Astrocyte (in vitro differentiated cells and primary cell): Measurements from ENCODE around the gene FAM120B. TPM values are rescaled to one million over a fixed set of nuclear protein-coding genes. Genes with fewer than 3 reads are reported as not detected.

Experiments used
- DNase-seq: peaks from one replicate; pipeline ENCODE4 v3.0.0-alpha.2; 2010; ENCODE audit warnings: low read depth
- FAIRE-seq: peaks from 2 replicates; lab custom pipeline; 2011; peaks lifted over from hg19 to GRCh38; lab: Jason Lieb, UNC
- H2AFZ ChIP-seq: 2 replicates; pipeline ENCODE4 v1.6.0; 2012; ENCODE audit warnings: low read depth, low read length, inconsistent platforms
- H3K27ac ChIP-seq: 2 replicates; pipeline ENCODE4 v1.5.1; 2011; ENCODE audit warnings: low read depth, low read length, inconsistent platforms
- H3K27me3 ChIP-seq: 2 replicates; pipeline ENCODE4 v1.6.0; 2011; ENCODE audit warnings: low read length, inconsistent platforms; ENCODE audit not compliant: insufficient read depth
- H3K36me3 ChIP-seq: 2 replicates; pipeline ENCODE4 v1.5.1; 2011; ENCODE audit warnings: low read length, inconsistent platforms; ENCODE audit not compliant: insufficient read depth
- H3K4me1 ChIP-seq: 2 replicates; pipeline ENCODE4 v1.5.1; 2011; ENCODE audit warnings: low read length, inconsistent platforms; ENCODE audit not compliant: insufficient read depth
- H3K4me2 ChIP-seq: 2 replicates; pipeline ENCODE4 v1.6.0; 2012; ENCODE audit warnings: low read length, inconsistent platforms
- H3K4me3 ChIP-seq: 2 replicates; pipeline ENCODE4 v1.5.1; 2011; ENCODE audit warnings: low read depth, mild to moderate bottlenecking, low read length, inconsistent platforms; ENCODE audit not compliant: insufficient read depth
- H3K79me2 ChIP-seq: 2 replicates; pipeline ENCODE4 v1.6.0; 2012; ENCODE audit warnings: mild to moderate bottlenecking, low read length, inconsistent platforms; ENCODE audit not compliant: insufficient read depth
- H3K9ac ChIP-seq: 2 replicates; pipeline ENCODE4 v1.6.0; 2012; ENCODE audit warnings: mild to moderate bottlenecking, low read length, inconsistent platforms
- H3K9me3 ChIP-seq: 2 replicates; pipeline ENCODE4 v1.5.1; 2012; ENCODE audit warnings: low read depth, mild to moderate bottlenecking, low read length, inconsistent platforms; ENCODE audit not compliant: insufficient read depth
- H4K20me1 ChIP-seq: 2 replicates; pipeline ENCODE4 v1.6.0; 2012; ENCODE audit warnings: low read length, inconsistent platforms; ENCODE audit not compliant: insufficient read depth
- H3K27ac Mint-ChIP-seq: one replicate; pipeline ENCODE4 v1.8.0; 2021; ENCODE audit warnings: mild to moderate bottlenecking, mixed read lengths; ENCODE audit not compliant: unreplicated experiment
- H3K27me3 Mint-ChIP-seq: one replicate; pipeline ENCODE4 v1.8.0; 2021; ENCODE audit warnings: low read depth, mixed read lengths; ENCODE audit not compliant: unreplicated experiment
- H3K36me3 Mint-ChIP-seq: one replicate; pipeline ENCODE4 v1.8.0; 2021; ENCODE audit warnings: low read depth, mixed read lengths; ENCODE audit not compliant: unreplicated experiment
- H3K4me1 Mint-ChIP-seq: one replicate; pipeline ENCODE4 v1.8.0; 2021; ENCODE audit warnings: low read depth, mixed read lengths; ENCODE audit not compliant: unreplicated experiment
- H3K4me3 Mint-ChIP-seq: one replicate; pipeline ENCODE4 v1.8.0; 2021; ENCODE audit warnings: mild to moderate bottlenecking, moderate library complexity, mixed read lengths; ENCODE audit not compliant: unreplicated experiment
- H3K9me3 Mint-ChIP-seq: one replicate; pipeline ENCODE4 v1.8.0; 2021; ENCODE audit warnings: mild to moderate bottlenecking, mixed read lengths; ENCODE audit not compliant: unreplicated experiment
- CTCF ChIP-seq: IDR thresholded peaks from 2 replicates; pipeline ENCODE4 v1.5.1; 2011; ENCODE audit warnings: low read depth, mild to moderate bottlenecking, inconsistent platforms, low read length, moderate library complexity; ENCODE audit not compliant: insufficient read depth
- EZH2 ChIP-seq: IDR thresholded peaks from 2 replicates; pipeline ENCODE4 v1.6.1; 2012; ENCODE audit warnings: mild to moderate bottlenecking, low read length, inconsistent platforms; ENCODE audit not compliant: insufficient read depth
- total RNA-seq: library from RNA; stranded (reverse); gene quantifications from 2 replicates; pipeline ENCODE4 v1.2.1, GENCODE V29; 2021

FAM120B gene
- total RNA-seq, 1 donor from 2014 or later, result 29.8 TPM

DNA sequence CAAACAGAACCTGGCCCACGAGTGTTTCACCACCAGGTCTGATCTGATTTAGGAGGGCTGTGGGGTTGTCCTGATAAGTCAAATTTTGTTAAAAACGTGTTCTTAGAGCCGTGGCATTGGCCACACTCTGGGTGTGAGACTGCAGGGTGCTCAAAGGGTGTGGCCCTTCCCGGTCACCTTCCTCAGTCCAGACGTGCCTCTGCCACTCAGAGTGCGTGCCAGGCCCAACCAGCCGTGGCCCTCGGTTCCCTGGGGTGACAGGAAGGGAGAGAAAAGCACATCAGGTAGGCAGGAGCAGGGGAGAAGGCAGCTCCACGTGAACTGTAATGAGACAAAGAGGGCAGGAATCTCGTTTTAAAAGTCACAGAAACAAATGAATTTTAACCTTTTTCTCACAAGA lies 115.4 kb downstream of the FAM120B start:
- DNase-seq, result no peak
- H3K9me3 Mint-ChIP-seq, result peaks cover 4% of the 10 kb centered on the region

DNA sequence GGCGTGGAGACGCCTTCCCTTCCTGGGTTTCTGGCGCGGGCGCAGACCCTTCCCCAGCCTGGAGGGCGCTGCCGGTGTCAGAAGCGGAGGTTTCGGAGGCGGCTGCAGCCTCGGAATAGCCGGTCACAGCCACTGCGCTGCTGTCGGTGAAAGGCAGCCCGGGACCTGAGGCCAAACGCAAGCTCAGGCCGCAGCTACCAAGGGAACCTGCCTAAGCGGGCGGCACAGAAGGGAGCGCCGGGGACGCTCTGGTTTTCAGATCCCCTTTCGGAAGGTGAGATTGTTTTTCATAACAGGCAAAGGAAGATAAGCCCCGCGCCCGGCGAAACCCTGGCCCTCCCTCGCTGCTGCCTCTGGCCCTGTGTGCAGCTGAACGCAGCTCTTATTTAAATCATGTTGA lies 116.5 kb downstream of the FAM120B start:
- H3K4me1 ChIP-seq, result no peaks in the 10 kb centered on the region
- DNase-seq (no peak), FAIRE-seq (no peak)
- H3K27ac ChIP-seq, result no peak overlapping the region
- H3K9ac ChIP-seq, result no peak overlapping the region
- H3K79me2 ChIP-seq, result no peaks in the 10 kb centered on the region
- no peak overlapping the region for H3K4me2 ChIP-seq
- H3K36me3 Mint-ChIP-seq, result no peaks in the 10 kb centered on the region
- peaks cover 4% of the 10 kb centered on the region for H3K9me3 Mint-ChIP-seq
- H3K4me3 Mint-ChIP-seq, result no peak overlapping the region
- H3K36me3 ChIP-seq, result no peaks in the 10 kb centered on the region
- peak overlapping the region; percentile 18 for H2AFZ ChIP-seq
- no peak overlapping the region for H3K27ac Mint-ChIP-seq
- H3K27me3 Mint-ChIP-seq, result peaks cover 27% of the 10 kb centered on the region
- peaks cover 7% of the 10 kb centered on the region for H3K4me1 Mint-ChIP-seq
- no peak overlapping the region for H3K4me3 ChIP-seq
- H4K20me1 ChIP-seq, result no peaks in the 10 kb centered on the region
- no peaks in the 10 kb centered on the region for H3K27me3 ChIP-seq
- H3K9me3 ChIP-seq, result no peaks in the 10 kb centered on the region
- no peak for TF ChIP-seq EZH2
- TF ChIP-seq CTCF, result no peak

More for the DNA sequence above, 115.4 kb downstream of the FAM120B start:
- Histone ChIP-seq H3K4me1 (no peaks in the 10 kb centered on the region), H3K4me2 (no peak overlapping the region), H3K79me2 (no peaks in the 10 kb centered on the region), H3K27me3 (no peaks in the 10 kb centered on the region), H3K27ac (no peak overlapping the region), H3K9me3 (no peaks in the 10 kb centered on the region), H3K9ac (no peak overlapping the region), H3K4me3 (no peak overlapping the region), H4K20me1 (no peaks in the 10 kb centered on the region), H3K36me3 (no peaks in the 10 kb centered on the region), H2AFZ (no peak overlapping the region)
- Mint-ChIP-seq H3K4me1 (peaks cover 7% of the 10 kb centered on the region), H3K27me3 (peaks cover 27% of the 10 kb centered on the region), H3K27ac (no peak overlapping the region), H3K36me3 (no peaks in the 10 kb centered on the region), H3K4me3 (no peak overlapping the region)
- TF ChIP-seq CTCF (no peak), EZH2 (no peak)
- FAIRE-seq, result no peak

- Mint-ChIP-seq H3K4me3 (no peak overlapping the region), H3K27me3 (peaks cover 27% of the 10 kb centered on the region), H3K9me3 (peaks cover 4% of the 10 kb centered on the region), H3K4me1 (peaks cover 7% of the 10 kb centered on the region), H3K36me3 (no peaks in the 10 kb centered on the region), H3K27ac (no peak overlapping the region)
- Histone ChIP-seq H3K4me1 (no peaks in the 10 kb centered on the region), H2AFZ (no peak overlapping the region), H3K27me3 (no peaks in the 10 kb centered on the region), H3K36me3 (no peaks in the 10 kb centered on the region), H3K79me2 (no peaks in the 10 kb centered on the region), H3K9ac (no peak overlapping the region), H3K4me2 (no peak overlapping the region), H3K4me3 (no peak overlapping the region), H3K9me3 (no peaks in the 10 kb centered on the region), H4K20me1 (no peaks in the 10 kb centered on the region), H3K27ac (no peak overlapping the region)
- DNase-seq, result no peak
- no peak for TF ChIP-seq EZH2
- TF ChIP-seq CTCF, result no peak
- FAIRE-seq, result no peak
Measured at GRCh38 chr6:170423814-170424603, 117.5 kb downstream of the FAM120B start.
